Ishikawa (cell line): ENCODE results near the gene PRCP.

Experiments used
- CREB1 ChIP-seq: IDR thresholded peaks from 2 replicates; pipeline ENCODE4 v1.6.1; 2012; ENCODE audit warnings: low read depth
- EP300 ChIP-seq: IDR thresholded peaks from 2 replicates; pipeline ENCODE4 v1.6.1; 2012; ENCODE audit warnings: borderline replicate concordance
- MAX ChIP-seq: IDR thresholded peaks from 2 replicates; pipeline ENCODE4 v1.6.1; 2012
- NFIC ChIP-seq: IDR thresholded peaks from 2 replicates; pipeline ENCODE4 v1.6.1; 2012
- TCF12 ChIP-seq: IDR thresholded peaks from 2 replicates; pipeline ENCODE4 v1.6.1; 2012; ENCODE audit warnings: low read depth
- YY1 ChIP-seq: IDR thresholded peaks from 2 replicates; pipeline ENCODE4 v1.6.1; 2012; ENCODE audit warnings: low read depth
- TF ChIP-seq, protein P1 (sequence below): IDR thresholded peaks from 2 replicates; pipeline ENCODE4 v1.6.1; 2012
- TF ChIP-seq, protein P2 (sequence below): IDR thresholded peaks from 2 replicates; pipeline ENCODE4 v1.6.1; 2012; ENCODE audit warnings: low read depth, mild to moderate bottlenecking

DNA sequence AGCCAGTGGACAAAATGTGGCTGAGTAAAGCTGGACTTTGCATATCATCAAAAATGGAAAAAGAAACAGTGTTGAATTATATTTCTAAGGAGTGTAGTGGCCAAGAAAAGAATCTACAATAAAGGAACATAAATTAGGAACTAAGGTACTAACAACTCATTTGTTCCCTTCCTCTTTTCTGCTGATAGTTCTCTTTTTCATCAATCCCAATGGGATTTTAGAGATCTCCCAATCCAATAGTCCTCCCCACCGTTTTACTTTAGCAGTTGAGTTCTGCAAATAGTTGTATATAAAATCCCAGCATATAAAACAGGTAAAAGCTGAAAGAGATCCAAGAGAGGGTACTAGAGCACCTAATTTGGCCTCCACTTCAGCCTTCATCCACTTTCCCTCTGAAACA is 2.0 kb downstream of the PRCP start:
- TF ChIP-seq MAX (no peak), YY1 (no peak), NFIC (no peak), TCF12 (no peak), EP300 (no peak), CREB1 (no peak)
- TF ChIP-seq, protein P1, sequence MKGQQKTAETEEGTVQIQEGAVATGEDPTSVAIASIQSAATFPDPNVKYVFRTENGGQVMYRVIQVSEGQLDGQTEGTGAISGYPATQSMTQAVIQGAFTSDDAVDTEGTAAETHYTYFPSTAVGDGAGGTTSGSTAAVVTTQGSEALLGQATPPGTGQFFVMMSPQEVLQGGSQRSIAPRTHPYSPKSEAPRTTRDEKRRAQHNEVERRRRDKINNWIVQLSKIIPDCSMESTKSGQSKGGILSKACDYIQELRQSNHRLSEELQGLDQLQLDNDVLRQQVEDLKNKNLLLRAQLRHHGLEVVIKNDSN: no peak
- TF ChIP-seq, protein P2, sequence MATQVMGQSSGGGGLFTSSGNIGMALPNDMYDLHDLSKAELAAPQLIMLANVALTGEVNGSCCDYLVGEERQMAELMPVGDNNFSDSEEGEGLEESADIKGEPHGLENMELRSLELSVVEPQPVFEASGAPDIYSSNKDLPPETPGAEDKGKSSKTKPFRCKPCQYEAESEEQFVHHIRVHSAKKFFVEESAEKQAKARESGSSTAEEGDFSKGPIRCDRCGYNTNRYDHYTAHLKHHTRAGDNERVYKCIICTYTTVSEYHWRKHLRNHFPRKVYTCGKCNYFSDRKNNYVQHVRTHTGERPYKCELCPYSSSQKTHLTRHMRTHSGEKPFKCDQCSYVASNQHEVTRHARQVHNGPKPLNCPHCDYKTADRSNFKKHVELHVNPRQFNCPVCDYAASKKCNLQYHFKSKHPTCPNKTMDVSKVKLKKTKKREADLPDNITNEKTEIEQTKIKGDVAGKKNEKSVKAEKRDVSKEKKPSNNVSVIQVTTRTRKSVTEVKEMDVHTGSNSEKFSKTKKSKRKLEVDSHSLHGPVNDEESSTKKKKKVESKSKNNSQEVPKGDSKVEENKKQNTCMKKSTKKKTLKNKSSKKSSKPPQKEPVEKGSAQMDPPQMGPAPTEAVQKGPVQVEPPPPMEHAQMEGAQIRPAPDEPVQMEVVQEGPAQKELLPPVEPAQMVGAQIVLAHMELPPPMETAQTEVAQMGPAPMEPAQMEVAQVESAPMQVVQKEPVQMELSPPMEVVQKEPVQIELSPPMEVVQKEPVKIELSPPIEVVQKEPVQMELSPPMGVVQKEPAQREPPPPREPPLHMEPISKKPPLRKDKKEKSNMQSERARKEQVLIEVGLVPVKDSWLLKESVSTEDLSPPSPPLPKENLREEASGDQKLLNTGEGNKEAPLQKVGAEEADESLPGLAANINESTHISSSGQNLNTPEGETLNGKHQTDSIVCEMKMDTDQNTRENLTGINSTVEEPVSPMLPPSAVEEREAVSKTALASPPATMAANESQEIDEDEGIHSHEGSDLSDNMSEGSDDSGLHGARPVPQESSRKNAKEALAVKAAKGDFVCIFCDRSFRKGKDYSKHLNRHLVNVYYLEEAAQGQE: no peak
